Measurements from ENCODE around the gene YY1.
"Not testable (repeated sequence)": the region's sequence is repeated elsewhere in the genome, so short reads cannot be mapped to it uniquely, and the experiment has no call there.

The YY1 gene

DNA sequence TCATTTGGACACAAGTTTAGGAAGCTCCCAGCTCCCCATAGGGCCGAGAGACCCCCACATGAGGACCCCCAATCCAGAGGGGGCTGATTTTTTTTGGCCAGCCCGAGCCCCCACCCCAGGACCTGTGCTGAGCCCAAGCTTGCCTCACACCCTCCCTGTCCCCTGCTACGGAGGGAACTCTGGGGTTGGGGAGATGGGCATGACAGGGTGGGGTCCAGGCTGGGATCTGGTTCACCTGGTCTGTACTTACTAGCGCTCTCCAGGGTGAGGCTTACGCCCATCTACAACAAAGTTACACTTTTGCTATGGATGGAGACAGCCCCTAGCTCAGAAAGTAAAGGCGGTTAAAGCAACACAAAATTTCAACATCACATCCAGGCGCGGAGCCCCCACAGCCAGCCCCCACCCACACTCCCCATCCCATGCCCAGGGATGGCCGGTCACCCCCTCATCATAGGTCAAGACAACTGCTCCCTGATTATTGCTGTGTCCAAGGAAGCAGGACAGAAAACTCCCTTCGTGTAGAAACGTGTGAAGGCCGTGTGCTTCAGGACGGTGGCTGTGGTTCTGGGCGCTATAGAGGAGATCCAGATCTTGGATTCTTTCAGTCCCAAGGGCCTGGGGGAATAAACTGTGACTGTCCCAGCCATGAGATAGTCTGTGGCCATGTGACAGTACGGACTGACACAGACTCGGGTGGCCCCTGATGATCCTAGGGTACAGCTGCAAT, 56.6 kb downstream of the YY1 start:
- no peak for DNase-seq

DNA sequence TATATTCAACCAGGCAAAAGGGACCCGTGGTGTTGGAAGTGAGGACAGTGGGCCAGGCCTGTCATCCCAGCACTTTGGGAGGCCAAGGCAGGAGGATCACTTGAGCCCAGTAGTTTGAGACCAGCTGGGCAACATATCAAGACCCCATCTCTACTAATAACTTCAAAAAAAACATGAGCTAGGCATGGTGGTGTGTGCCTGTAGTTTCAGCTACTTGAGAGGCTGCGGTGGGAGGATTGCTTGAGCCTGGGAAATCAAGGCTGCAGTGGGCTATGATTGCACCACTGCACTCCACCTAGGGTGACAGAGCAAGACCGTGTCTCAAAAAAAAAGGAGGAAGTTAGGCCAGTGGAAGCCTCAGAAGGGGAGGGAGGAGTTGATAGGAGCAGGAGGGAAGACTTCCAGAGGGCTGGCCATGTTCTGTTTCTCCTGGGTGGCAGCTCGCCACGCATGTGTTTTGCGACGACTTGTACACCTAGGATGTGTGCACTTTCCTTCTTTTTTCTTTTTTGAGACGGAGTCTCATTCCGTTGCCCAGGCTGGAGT, 57.2 kb downstream of the YY1 start:
- DNase-seq: no peak

- DNase-seq: not testable (repeated sequence)
Measured at GRCh38 chr14:100296729-100297128, 57.8 kb downstream of the YY1 start.

- peak in 41 of 51 donors; percentile 19 to 87 (median 63) for DNase-seq
Measured at GRCh38 chr14:100297320-100298300, 58.7 kb downstream of the YY1 start.

DNA sequence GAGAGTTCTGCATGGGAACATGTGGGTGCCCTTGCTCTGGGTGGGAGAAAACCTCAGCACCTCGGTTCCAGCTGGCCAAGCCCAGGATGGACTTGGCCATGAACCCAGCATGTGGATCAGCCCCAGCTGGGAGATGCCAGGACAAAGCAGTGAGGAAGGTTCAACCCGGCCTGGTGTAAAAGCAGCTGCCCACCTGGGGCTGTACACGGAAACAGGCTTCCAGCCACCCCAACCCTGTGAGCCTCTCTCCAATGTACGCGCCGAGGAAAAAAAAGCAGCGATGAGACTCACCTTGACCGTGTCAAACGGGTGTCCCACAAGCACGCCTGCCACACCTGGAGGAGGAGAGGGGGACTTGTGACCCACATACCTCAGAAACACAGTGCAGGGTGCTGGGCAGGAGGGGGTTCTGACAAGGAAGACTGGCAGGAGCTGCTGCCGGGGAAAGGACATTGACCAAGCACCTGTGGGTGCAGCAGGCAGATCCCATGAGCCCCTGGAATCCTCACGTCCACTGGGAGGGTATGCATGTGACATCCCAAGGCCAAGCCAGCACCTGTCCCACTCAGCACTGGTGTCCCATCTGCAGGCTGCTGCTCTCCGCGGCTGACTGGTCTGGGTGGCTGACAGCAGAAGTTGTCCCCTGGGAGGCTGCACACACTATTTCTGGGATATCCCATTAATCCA, 59.8 kb downstream of the YY1 start:
- DNase-seq: no peak

- DNase-seq: no peak
Measured at GRCh38 chr14:100299238-100299560, 60.3 kb downstream of the YY1 start.

- DNase-seq: no peak
Measured at GRCh38 chr14:100302616-100303015, 63.7 kb downstream of the YY1 start.

- DNase-seq: no peak
Measured at GRCh38 chr14:100303179-100303578, 64.2 kb downstream of the YY1 start.

GRCh38 chr14:100303925-100304324, 65.0 kb downstream of the YY1 start:
- no peak for DNase-seq

- DNase-seq: peak in 18 of 51 donors; percentile 8 to 54 (median 38)
Measured at GRCh38 chr14:100304825-100305323, 65.9 kb downstream of the YY1 start.

DNA sequence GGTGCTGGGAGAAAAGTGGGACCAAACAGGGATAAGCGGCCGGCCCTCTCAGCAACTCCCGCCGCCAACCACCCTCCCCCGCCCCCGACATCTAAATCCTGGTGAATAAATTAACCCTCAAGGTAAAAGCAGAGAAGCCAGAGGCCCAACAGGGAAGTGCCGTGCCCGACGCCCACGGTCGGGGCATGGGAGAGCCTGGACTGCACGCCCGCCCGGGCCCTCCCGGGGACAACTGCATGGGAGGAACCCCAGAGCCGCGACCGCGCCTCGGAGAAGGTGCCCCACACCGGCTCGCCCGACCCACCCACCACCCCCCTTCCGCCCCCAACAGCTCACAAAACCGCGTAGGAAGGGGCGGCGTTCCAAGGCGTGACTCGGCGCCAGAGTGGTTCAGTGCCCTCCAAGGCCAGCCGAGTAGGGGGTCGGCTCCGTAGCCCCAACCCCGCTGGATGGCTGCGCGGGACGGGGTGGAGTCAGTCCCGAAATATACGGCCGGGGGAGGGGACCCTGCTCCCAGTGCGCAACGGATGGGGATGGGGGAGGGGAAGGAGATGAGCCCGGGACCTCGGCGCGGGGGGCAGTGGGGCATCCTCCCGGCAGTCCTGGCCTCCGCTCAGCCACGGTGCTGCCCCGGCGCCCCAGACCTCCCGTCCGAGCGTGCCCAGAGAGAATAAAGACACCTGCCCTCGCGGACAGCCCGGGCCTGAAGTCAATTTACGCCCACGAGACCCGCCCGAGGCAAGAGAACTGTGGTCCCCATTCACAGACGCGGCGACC, 66.6 kb downstream of the YY1 start:
- DNase-seq: peak in 10 of 51 donors; percentile 20 to 54 (median 40)

DNA sequence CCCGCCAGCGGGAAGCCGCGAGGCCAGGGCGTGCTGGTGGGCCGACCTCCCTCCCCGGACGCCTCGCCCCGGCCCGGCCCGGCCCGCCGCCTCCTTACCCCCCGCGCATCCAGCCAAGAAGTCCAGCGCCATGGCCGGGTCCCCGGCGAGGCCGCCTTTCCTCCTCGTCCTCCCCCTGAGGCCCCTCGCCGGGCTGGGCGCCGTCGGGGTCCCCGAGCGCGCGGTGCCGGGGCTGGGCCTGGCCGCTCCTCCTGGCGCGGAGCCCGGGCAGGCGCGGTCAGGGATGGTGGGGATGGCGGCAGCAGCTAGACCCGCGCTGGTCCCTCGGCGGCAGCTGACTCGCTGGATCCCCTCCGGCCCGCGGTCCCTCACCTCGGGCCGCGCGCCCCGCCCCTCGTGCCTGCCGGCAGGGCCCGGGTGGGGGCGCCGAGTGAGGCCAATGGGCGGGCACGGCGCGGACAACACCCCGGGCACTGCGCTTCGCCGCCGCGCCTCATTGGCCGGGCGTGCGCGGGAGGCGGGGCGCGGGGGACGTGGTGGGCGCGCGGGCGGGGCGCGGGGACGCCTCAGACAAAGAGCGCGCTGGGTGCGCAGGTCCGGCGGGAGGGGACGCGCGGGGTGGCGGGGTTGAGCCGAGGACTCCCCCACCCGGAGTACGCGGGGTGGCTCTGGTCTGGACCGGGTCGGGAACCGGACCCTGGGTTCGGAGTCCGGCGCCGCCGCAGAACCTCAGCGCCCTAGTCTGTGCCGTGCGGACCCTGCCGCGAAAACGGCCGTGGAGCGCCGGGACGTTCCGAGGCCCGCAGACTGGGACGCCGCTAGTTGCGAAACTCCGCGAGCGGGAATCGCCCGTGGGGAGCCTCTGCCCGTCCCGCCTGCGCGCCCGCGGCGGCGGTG, 67.4 kb downstream of the YY1 start, which contains the start of gene SLC25A29:
Gene SLC25A29, minus strand, starts transcription at position 344 of the 897 bp plus-strand sequence. Its CDS starts 212 bp downstream, at position 132.
- DNase-seq: peak in 50 of 51 donors; percentile 50 to 96 (median 88)

- peak in 8 of 51 donors; percentile 16 to 59 (median 52) for DNase-seq
Measured at GRCh38 chr14:100306998-100307765, 68.2 kb downstream of the YY1 start.

GRCh38 chr14:100307766-100308426, 69.0 kb downstream of the YY1 start:
- no peak for DNase-seq

DNA sequence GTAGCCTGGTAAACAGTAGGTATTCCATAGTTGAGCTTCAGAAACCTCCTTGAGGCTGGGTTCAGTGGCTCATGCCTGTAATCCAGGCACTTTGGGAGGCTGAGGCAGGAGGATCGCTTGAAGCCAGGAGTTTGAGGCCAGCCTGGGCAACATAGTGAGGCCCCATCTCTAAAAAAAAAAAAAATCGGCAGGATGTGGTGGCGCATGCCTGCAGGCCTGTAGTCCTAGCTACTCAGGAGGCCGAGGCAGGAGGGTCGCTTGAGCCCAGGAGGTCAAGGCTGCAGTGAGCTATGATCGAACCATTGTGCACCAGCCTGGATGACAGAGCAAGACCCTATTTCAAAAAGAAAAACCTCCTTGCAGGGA, 69.5 kb downstream of the YY1 start:
- not testable (repeated sequence) for DNase-seq

DNA sequence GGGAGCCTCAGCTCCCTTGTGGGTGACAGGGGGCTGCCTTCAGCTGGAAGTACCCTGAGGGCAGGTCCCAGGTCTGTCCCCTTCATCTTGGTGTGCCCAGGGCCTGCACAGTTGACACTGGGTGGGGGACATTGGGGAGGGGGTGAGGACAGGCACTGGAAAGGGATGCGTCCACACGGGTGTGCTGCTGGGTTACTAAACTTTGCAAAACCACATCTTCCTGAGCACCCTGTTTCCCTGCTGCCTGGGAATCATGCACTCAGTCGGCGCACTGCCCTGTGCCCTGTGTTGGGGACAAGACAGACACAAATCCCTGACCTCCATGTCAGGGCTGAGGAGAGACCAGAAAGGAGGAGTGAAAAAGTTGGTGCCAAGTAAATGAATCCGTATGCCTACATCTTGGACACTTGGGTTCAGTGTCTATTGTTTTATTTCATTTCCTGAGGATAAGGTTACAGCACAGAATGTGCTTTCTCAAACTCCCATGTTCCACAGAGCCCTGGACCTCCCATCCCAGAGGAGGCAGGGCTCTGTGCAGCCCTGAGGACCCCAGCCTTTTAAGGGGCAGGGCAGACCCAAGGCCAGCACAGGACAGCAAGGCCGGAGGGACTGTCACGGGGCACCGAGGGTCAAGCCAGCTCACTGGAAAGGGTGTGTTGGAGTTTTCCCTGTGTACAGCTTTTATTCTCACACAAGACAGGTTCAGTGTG, 70.2 kb downstream of the YY1 start:
- no peak for DNase-seq
